GM12874 (cell line): ENCODE data around the gene MYL4.

ENCODE experiments used
- CTCF ChIP-seq: IDR thresholded peaks from 2 replicates; pipeline ENCODE4 v1.5.1; 2011; ENCODE audit warnings: low read depth, mild to moderate bottlenecking, control low read depth, low read length, moderate library complexity; ENCODE audit not compliant: insufficient read depth

MYL4 gene

DNA sequence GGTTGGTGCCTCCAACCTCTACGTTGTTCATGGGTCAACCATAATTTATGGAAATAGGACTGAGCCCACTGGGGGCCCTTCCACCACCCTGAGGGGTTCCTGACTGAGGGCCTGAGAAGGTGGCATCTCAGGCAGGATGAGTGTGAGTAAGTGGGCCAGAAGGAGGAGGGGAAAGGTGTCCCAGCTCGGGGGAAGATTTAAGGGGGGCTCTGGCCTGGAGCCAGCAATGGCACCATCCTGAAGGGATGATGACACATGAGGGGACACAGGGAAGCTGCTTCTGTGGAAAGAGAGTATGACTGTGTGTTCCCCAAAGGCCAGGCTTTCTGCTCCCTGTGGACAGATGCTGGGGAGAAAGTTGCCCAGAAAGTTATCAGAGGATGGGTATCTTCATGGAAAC lies 18.7 kb downstream of the MYL4 start:
- no peak for TF ChIP-seq CTCF

DNA sequence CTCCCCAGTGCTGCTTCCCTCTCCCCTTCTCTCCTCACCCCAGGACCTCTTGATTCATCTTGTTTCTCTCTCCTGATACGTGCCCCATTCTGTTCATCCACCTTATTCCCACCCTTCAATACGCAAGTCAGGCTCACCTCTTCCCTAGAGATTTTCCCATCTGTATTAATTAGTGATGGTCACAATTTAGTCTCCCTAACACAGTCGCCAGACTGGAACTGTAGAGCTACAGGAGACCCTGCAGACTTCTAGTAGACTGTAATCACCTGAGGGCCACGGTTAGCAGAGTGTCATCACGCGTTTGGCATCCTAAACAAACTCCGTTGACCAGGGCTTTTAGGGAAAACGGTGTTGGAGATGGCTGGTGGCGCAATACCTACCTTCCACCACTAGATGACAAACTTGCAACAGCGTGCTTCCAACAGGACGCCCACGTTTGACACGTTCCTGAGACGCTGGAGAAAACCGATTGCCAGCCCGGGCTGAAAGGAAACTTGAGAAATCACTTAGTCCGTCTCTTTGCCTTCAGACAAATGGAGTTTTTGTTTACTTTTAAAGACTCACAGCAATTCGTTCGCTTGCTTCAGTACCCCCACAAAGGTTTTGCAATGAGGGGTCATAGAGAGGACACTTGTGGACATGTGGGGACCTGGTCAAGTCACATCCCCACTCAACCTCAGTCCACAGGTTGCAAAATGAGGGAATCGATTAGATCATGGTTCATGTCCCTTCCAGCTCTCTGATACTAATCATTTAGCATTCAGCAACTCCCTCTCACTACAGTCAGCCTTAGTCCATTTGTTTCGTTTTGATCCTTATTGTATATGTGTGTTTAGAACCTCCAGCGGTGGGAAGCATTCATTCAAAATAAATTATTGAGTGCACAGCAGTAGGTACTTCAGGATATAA lies 20.6 kb downstream of the MYL4 start:
- peak; percentile 100 for TF ChIP-seq CTCF

GRCh38 chr17:47230864-47231263 lies 21.7 kb downstream of the MYL4 start:
- no peak for TF ChIP-seq CTCF

DNA sequence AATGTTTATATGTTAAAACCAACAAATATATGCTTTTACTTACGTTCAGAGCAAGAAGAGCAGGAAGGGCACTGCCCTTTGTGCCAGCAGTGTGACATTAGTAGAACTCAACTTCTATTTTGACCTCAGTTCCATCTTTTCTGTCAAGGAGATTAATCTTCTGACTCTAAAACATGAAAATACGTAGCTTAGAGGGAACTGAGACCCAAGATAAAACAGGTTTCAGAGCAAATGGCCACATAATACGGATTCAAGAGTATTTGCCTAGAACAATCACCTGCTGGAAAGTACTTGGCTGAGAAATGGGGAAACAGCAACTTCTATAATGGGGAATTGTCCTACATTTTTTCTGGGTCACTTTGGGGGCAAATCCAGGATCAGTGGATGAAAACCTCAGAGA lies 22.2 kb downstream of the MYL4 start:
- TF ChIP-seq CTCF, result no peak

GRCh38 chr17:47231866-47232265 lies 22.7 kb downstream of the MYL4 start:
- no peak for TF ChIP-seq CTCF

DNA sequence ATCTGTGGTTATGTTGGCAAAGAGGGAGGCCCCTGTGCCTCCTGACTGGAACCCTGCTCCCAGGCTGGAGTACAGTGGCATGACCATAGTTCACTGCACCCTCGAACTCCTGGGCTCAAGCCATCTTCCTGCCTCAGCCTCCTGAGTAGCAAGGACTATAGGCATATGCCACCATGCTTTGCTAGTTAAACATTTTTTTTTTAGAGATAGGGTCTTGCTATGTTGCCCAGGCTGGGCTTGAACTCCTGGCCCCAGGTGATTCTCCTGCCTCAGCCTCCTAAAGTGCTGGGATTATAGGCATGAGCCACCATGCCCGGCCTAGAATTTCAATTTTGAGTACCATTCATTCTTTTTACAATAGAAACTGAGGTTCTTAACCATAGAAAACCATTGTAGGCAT lies 23.3 kb downstream of the MYL4 start:
- no peak for TF ChIP-seq CTCF

DNA sequence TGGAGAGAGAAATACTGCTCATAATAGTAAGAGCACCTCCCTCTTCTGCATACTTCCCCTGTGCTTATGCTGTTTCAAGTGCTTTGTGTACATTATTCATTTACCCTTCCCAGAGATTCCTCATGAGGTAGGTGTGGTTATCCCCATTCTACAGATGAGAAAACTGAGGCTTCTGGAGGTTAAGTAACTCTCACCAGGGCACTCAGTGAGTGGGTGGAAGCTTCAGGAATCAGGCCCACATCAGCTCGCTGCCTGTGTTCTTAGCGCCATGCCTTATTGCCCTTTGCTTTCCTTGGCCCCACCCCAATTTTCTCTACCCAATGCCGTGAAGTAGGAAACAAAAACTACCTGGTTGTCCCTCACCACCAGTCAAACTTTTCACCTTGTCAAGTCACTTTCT lies 26.4 kb downstream of the MYL4 start:
- no peak for TF ChIP-seq CTCF
